Fibroblast of lung (primary cell): ENCODE data around the gene PRSS22. TPM values are rescaled to one million over a fixed set of nuclear protein-coding genes. Genes with fewer than 3 reads are reported as not detected.

ENCODE experiments used
- DNase-seq, 2 donors: peaks; one replicate each; pipeline versions ENCODE4 v3.0.0 to v3.0.0-alpha.2; 2010; ENCODE audit warnings: low read depth in 2 of 2
- H2AFZ ChIP-seq: 2 replicates; pipeline ENCODE4 v1.5.1; 2012; ENCODE audit warnings: low read length, control low read depth, inconsistent platforms
- H3K27ac ChIP-seq: 2 replicates; pipeline ENCODE4 v1.5.1; 2011; ENCODE audit warnings: low read length, control low read depth; ENCODE audit not compliant: insufficient read depth
- H3K27me3 ChIP-seq: 2 replicates; pipeline ENCODE4 v1.5.1; 2011; ENCODE audit warnings: mild to moderate bottlenecking, low read length; ENCODE audit not compliant: control insufficient read depth, insufficient read depth
- H3K36me3 ChIP-seq: 2 replicates; pipeline ENCODE4 v1.5.1; 2011; ENCODE audit warnings: low read length; ENCODE audit not compliant: control insufficient read depth, insufficient read depth
- H3K4me1 ChIP-seq: 2 replicates; pipeline ENCODE4 v1.5.1; 2011; ENCODE audit warnings: low read length; ENCODE audit not compliant: control insufficient read depth, insufficient read depth; ENCODE audit errors: extremely low read depth
- H3K4me2 ChIP-seq: 2 replicates; pipeline ENCODE4 v1.5.1; 2011; ENCODE audit warnings: low read length, control low read depth; ENCODE audit not compliant: insufficient read depth; ENCODE audit errors: extremely low read depth
- H3K4me3 ChIP-seq, 4 experiments: fragments of 200-600 bp in 1 of 4; sonication (generic) in 1 of 4; replicated peaks in 1 of 4; 2 replicates each; pipeline ENCODE4 v1.5.1; 2011 to 2016; ENCODE audit warnings: low read length in 4 of 4, low read depth in 3 of 4, mild to moderate bottlenecking in 3 of 4, control low read depth in 2 of 4, inconsistent platforms in 1 of 4, mixed read lengths in 1 of 4; ENCODE audit not compliant: insufficient read depth in 1 of 4; ENCODE audit errors: control extremely low read depth in 1 of 4
- H3K79me2 ChIP-seq: 2 replicates; pipeline ENCODE4 v1.5.1; 2012; ENCODE audit warnings: mild to moderate bottlenecking, low read length, inconsistent platforms; ENCODE audit not compliant: control insufficient read depth, insufficient read depth
- H3K9ac ChIP-seq: 2 replicates; pipeline ENCODE4 v1.5.1; 2011; ENCODE audit warnings: mild to moderate bottlenecking, low read length, control low read depth; ENCODE audit not compliant: insufficient read depth
- H3K9me3 ChIP-seq: 2 replicates; pipeline ENCODE4 v1.5.1; 2012; ENCODE audit warnings: low read depth, low read length; ENCODE audit not compliant: control insufficient read depth, insufficient read depth
- H4K20me1 ChIP-seq: 2 replicates; pipeline ENCODE4 v1.5.1; 2011; ENCODE audit warnings: low read length; ENCODE audit not compliant: control insufficient read depth, insufficient read depth; ENCODE audit errors: extremely low read depth
- EZH2 ChIP-seq: IDR thresholded peaks from 2 replicates; pipeline ENCODE4 v1.5.1; 2012; ENCODE audit warnings: low read length, control low read depth, mild to moderate bottlenecking; ENCODE audit errors: missing control alignments
- polyA plus RNA-seq, 2 donors: library from polyadenylated mRNA; depleted of rRNA in 1 of 2; stranded (reverse) in 1 of 2; unstranded in 1 of 2; fragments of >200 nt; gene quantifications; 2 replicates each; pipeline ENCODE4 v1.2.1, GENCODE V29; 2011 to 2012; ENCODE audit warnings: missing spikeins in 1 of 2
- total RNA-seq: library from RNA; depleted of rRNA; stranded (reverse); fragments of >200 nt; gene quantifications from 2 replicates; pipeline ENCODE4 v1.2.1, GENCODE V29; 2014
- TF ChIP-seq, protein P1 (sequence below), 2 donors: IDR thresholded peaks in 1 of 2; conservative IDR thresholded peaks in 1 of 2; 1 replicate in 1 of 2; 2 replicates in 1 of 2; pipeline ENCODE4 v1.5.1; 2011 to 2012; ENCODE audit warnings: low read length in 2 of 2, control low read depth in 1 of 2, inconsistent platforms in 1 of 2, low read depth in 1 of 2, mild to moderate bottlenecking in 1 of 2

Gene PRSS22
- total and polyA plus RNA-seq, 2 donors (not counting 1 experiment from before 2014, with no cell fraction given): 0.17 TPM; not detected in 1

DNA sequence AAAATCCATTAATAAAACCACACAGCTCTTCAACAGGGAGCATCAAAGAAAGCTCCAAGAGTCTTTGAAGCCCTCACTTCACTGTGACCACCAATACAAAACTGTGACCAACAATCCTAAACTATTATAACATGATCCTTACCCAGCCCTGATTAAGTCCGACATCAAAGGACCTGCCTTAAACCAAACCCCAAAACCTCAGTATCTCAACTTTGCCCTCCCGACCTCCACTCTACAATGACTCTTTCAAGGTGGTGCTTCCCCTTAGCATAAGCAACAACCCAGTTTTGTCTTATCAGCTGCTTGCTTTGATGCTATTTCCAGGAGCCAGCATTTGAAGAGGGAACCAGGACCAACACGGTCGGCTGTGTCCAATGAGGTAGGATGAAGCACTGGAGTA lies 8.5 kb upstream of the PRSS22 start:
- no peak for DNase-seq
- no peak overlapping the region for H3K4me3 ChIP-seq
- no peaks in the 10 kb centered on the region for H3K36me3 ChIP-seq
- no peak overlapping the region for H2AFZ ChIP-seq
- no peak overlapping the region for H3K27ac ChIP-seq
- no peaks in the 10 kb centered on the region for H3K9me3 ChIP-seq
- no peaks in the 10 kb centered on the region for H3K79me2 ChIP-seq
- no peak for TF ChIP-seq EZH2
- TF ChIP-seq, protein P1, sequence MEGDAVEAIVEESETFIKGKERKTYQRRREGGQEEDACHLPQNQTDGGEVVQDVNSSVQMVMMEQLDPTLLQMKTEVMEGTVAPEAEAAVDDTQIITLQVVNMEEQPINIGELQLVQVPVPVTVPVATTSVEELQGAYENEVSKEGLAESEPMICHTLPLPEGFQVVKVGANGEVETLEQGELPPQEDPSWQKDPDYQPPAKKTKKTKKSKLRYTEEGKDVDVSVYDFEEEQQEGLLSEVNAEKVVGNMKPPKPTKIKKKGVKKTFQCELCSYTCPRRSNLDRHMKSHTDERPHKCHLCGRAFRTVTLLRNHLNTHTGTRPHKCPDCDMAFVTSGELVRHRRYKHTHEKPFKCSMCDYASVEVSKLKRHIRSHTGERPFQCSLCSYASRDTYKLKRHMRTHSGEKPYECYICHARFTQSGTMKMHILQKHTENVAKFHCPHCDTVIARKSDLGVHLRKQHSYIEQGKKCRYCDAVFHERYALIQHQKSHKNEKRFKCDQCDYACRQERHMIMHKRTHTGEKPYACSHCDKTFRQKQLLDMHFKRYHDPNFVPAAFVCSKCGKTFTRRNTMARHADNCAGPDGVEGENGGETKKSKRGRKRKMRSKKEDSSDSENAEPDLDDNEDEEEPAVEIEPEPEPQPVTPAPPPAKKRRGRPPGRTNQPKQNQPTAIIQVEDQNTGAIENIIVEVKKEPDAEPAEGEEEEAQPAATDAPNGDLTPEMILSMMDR (conservative IDR thresholded peaks at IDR 0.05 in 1 of 2, IDR thresholded peaks at IDR 0.05 in 1 of 2; ENCODE audit: low read depth in 1 of 2, low read length in 2 of 2): no peak
- no peak overlapping the region for H3K4me2 ChIP-seq
- H3K9ac ChIP-seq: no peak overlapping the region
- no peaks in the 10 kb centered on the region for H3K27me3 ChIP-seq
- no peaks in the 10 kb centered on the region for H4K20me1 ChIP-seq
- H3K4me1 ChIP-seq: no peaks in the 10 kb centered on the region

DNA sequence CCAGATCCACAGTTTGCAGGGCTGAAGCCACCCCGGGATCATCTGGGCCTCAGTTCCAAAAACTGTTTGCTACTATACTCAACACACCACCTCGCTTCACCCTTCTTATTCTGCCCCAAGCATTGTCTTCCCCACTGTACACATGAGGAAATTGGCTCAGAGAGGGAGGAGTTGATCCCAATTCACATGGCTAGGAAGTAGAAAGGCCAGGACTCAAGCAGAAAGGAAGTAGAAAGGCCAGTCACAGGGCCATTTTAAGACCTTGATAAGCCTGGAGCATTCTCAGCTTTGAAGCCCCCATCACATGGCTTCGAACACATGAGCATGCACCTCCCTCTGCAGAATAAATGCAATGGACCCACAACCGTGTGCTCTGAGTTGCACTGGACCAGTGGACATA lies 7.7 kb upstream of the PRSS22 start:
- H3K4me2 ChIP-seq: no peak overlapping the region
- H3K36me3 ChIP-seq: no peaks in the 10 kb centered on the region
- H3K27ac ChIP-seq: no peak overlapping the region
- no peak overlapping the region for H3K4me3 ChIP-seq
- no peaks in the 10 kb centered on the region for H3K79me2 ChIP-seq
- H2AFZ ChIP-seq: no peak overlapping the region
- H3K27me3 ChIP-seq: no peaks in the 10 kb centered on the region
- no peak overlapping the region for H3K9ac ChIP-seq
- no peak for TF ChIP-seq EZH2
- TF ChIP-seq, protein P1 (conservative IDR thresholded peaks at IDR 0.05 in 1 of 2, IDR thresholded peaks at IDR 0.05 in 1 of 2; ENCODE audit: low read depth in 1 of 2, low read length in 2 of 2): no peak
- H4K20me1 ChIP-seq: no peaks in the 10 kb centered on the region
- H3K9me3 ChIP-seq: no peaks in the 10 kb centered on the region
- H3K4me1 ChIP-seq: no peaks in the 10 kb centered on the region
- no peak for DNase-seq

DNA sequence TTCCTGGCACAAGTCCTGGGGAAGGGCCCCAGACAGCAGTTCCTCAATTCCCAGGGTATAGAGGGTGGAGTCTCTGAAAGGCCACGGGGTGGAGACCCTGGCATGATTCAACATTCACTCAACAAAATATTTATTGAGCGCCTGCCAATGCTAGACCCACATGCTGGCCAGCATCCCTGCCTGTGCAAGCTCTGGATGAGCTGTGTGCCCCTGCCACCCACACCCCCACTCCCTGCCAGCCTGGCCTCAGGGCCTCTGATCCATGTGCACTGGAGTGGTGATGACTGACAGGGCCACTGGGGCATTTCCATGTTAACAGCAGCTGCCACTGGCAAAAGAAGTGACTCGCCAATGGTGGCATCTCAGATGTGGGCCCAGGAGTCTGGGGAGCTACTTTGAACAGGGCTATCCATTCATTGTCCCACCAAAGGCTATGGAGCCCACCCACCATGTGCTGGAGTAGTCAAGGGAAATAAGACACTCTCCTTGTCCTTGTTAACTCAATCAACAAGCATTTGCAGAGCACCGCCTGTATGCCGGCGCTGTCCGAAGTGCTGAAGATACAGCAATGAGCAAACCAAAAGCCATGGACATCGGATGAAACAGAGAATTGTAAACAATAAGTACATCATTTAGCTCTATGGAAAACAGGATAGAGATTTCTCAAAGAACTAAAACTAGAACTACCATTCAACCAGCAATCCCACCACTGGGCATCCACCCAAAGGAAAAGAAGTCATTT lies 3.0 kb upstream of the PRSS22 start:
- Histone ChIP-seq H3K4me3 (no peak overlapping the region), H3K27ac (no peak overlapping the region), H3K36me3 (no peaks in the 10 kb centered on the region), H2AFZ (no peak overlapping the region), H3K9me3 (no peaks in the 10 kb centered on the region), H3K4me1 (no peaks in the 10 kb centered on the region), H3K9ac (no peak overlapping the region), H3K4me2 (no peak overlapping the region), H3K27me3 (no peaks in the 10 kb centered on the region), H3K79me2 (no peaks in the 10 kb centered on the region), H4K20me1 (no peaks in the 10 kb centered on the region)
- no peak for DNase-seq
- TF ChIP-seq, protein P1 (conservative IDR thresholded peaks at IDR 0.05 in 1 of 2, IDR thresholded peaks at IDR 0.05 in 1 of 2; ENCODE audit: low read depth in 1 of 2, low read length in 2 of 2): no peak
